Measurements from ENCODE around the gene CSH2.

DNA sequence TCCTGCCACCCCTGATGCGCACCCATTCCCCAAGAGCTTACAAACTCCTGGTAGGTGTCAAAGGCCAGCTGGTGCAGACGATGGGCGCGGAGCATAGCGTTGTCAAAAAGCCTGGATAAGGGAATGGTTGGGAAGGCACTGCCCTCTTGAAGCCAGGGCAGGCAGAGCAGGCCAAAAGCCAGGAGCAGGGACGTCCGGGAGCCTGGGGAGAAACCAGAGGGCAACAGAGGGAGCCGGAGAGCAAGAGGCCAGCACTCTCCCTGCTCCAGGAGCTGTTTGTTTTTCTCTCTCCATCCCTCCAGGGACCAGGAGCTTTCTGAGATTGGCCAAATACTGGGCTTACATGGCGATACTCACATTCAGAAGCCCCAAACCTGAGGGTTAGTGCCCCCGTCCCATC lies 44.8 kb upstream of the CSH2 start:
- TF ChIP-seq, protein P1, sequence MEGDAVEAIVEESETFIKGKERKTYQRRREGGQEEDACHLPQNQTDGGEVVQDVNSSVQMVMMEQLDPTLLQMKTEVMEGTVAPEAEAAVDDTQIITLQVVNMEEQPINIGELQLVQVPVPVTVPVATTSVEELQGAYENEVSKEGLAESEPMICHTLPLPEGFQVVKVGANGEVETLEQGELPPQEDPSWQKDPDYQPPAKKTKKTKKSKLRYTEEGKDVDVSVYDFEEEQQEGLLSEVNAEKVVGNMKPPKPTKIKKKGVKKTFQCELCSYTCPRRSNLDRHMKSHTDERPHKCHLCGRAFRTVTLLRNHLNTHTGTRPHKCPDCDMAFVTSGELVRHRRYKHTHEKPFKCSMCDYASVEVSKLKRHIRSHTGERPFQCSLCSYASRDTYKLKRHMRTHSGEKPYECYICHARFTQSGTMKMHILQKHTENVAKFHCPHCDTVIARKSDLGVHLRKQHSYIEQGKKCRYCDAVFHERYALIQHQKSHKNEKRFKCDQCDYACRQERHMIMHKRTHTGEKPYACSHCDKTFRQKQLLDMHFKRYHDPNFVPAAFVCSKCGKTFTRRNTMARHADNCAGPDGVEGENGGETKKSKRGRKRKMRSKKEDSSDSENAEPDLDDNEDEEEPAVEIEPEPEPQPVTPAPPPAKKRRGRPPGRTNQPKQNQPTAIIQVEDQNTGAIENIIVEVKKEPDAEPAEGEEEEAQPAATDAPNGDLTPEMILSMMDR (IDR thresholded peaks at IDR 0.05; ENCODE audit: low read depth, low read length, poor library complexity, severe bottlenecking): no peak
- TF ChIP-seq EZH2phosphoT487 (IDR thresholded peaks at IDR 0.05; ENCODE audit: borderline replicate concordance, low read length): no peak
